ENCODE measurements around the gene PRR27.
"Not testable (repeated sequence)": the region's sequence is repeated elsewhere in the genome, so short reads cannot be mapped to it uniquely, and the experiment has no call there.

The PRR27 gene

DNA sequence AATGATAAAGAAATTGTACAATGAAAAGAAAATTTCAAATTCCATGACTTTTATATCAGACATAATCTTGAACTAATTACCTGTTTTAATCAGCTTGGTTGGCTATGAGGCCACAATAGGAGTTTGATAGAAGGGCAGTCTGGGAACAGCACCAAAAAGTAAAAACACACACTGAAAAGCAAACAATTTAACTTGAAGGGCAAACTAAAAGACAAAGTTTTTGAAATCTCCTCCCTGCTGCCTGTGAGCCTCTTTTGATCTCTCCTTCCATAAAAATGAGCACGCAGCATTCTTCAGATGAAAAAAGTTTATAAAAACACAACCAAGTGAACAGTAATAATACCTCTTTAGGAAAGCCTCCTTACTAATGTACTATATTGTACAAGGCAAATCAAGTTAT, 49.6 kb downstream of the PRR27 start:
- no peak for DNase-seq (ENCODE audit: low read depth)

DNA sequence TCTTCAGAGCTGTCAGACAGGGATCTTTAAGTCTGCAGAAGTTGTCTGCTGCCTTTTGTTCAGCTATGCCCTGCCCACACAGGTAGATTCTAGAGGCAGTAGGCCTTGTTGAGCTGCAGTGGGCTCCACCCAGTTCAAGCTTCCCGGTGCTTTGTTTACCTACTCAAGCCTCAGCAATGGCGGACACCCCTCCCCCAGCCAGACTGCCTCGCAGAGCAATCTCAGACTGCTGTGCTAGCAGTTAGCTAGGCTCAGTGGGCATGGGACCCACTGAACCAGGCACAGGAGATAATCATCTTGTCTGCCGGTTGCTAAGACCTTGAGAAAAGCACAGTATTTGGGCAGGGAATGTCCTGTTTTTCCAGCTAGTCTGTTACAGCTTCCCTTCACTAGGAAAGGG, 58.7 kb downstream of the PRR27 start:
- not testable (repeated sequence) for DNase-seq (ENCODE audit: low read depth)

Data from ELR (cell line).